ENCODE results near the gene PLXNA1. TPM values are rescaled to one million over a fixed set of nuclear protein-coding genes. Genes with fewer than 3 reads are reported as not detected.
A peak's percentile ranks its signal among the peaks of the same experiment; 100 is the strongest.

The PLXNA1 gene
- total RNA-seq, 1 donor from 2014 or later = 34.7 TPM

- Histone ChIP-seq H3K4me1 (peaks cover 6% of the 10 kb centered on the region), H3K9ac (no peak overlapping the region), H4K20me1 (ENCODE audit: low read depth) (no peaks in the 10 kb centered on the region), H3K27me3 (no peaks in the 10 kb centered on the region), H3F3A (ENCODE audit: low read depth) (no peaks in the 10 kb centered on the region), H3K79me2 (ENCODE audit: low read depth) (no peaks in the 10 kb centered on the region), H3K27ac (no peak overlapping the region), H3K36me3 (no peaks in the 10 kb centered on the region), H3K4me3 (no peak overlapping the region), H3K4me2 (no peak overlapping the region), H3K9me3 (ENCODE audit: low read depth) (no peaks in the 10 kb centered on the region), H2AFZ (replicated peaks) (no peak overlapping the region)
- DNase-seq (ENCODE audit: low spot score) = no peak
- Mint-ChIP-seq H3K4me1 (peaks cover 43% of the 10 kb centered on the region), H3K4me3 (no peak overlapping the region), H3K36me3 (no peaks in the 10 kb centered on the region), H3K27me3 (ENCODE audit: insufficient read depth, low read depth) (peaks cover 2% of the 10 kb centered on the region), H3K27ac (no peak overlapping the region), H3K9me3 (no peaks in the 10 kb centered on the region)
- TF ChIP-seq EZH2 (IDR thresholded peaks at IDR 0.05) (no peak), EZH2phosphoT487 (IDR thresholded peaks at IDR 0.05) (no peak)
- TF ChIP-seq, protein P1, sequence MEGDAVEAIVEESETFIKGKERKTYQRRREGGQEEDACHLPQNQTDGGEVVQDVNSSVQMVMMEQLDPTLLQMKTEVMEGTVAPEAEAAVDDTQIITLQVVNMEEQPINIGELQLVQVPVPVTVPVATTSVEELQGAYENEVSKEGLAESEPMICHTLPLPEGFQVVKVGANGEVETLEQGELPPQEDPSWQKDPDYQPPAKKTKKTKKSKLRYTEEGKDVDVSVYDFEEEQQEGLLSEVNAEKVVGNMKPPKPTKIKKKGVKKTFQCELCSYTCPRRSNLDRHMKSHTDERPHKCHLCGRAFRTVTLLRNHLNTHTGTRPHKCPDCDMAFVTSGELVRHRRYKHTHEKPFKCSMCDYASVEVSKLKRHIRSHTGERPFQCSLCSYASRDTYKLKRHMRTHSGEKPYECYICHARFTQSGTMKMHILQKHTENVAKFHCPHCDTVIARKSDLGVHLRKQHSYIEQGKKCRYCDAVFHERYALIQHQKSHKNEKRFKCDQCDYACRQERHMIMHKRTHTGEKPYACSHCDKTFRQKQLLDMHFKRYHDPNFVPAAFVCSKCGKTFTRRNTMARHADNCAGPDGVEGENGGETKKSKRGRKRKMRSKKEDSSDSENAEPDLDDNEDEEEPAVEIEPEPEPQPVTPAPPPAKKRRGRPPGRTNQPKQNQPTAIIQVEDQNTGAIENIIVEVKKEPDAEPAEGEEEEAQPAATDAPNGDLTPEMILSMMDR (IDR thresholded peaks at IDR 0.05) = no peak
Measured at GRCh38 chr3:126937973-126938372, 44.9 kb upstream of the PLXNA1 start.

DNA sequence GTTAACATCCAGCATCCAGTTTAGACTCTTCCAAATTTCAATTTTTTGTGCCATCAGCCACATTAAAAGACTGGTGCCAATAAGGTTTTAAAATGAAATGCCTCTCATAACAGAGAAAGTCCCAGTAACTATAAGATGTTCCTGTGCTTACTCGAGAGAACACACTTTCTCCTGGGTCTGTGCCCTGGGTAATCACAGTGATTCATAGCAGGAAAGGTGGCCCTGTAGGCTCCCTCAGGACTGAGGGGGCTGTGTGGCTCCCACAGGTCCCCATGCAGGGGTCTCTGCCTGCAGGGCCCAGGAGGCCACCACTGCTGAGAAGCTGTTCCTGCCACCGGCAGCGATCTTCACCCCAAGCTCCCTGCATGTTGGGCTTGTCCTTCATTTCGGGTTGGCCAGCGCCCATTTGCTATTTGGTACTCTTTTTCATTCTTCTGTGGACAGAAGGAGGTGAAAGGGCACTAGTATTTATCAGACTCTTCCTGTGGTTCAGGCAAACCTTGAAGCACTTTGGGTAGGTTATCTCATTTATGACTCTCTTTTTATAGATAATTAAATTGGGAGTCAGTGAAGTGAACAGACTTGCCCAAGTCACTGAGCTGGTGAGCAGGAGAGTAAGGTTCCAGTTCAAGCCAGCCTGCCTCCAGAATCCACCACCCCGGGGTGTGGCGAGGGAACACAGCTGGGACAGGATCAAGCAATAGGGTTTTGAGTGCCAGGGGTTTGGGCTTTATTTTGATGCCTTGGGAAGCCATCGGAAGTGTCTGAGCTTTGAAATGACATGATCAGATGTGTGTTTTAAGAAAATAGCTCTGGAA lies 44.2 kb upstream of the PLXNA1 start:
- Histone ChIP-seq H3K27ac (no peak overlapping the region), H3K79me2 (ENCODE audit: low read depth) (no peaks in the 10 kb centered on the region), H3K27me3 (no peaks in the 10 kb centered on the region), H3K36me3 (no peaks in the 10 kb centered on the region), H4K20me1 (ENCODE audit: low read depth) (no peaks in the 10 kb centered on the region), H3K4me1 (peaks cover 6% of the 10 kb centered on the region), H3K9me3 (ENCODE audit: low read depth) (no peaks in the 10 kb centered on the region), H3F3A (ENCODE audit: low read depth) (no peaks in the 10 kb centered on the region), H3K4me2 (no peak overlapping the region), H3K4me3 (no peak overlapping the region), H3K9ac (no peak overlapping the region), H2AFZ (replicated peaks) (no peak overlapping the region)
- no peaks in the 10 kb centered on the region for H3K36me3 Mint-ChIP-seq
- peak overlapping the region; percentile 23 for H3K4me3 Mint-ChIP-seq
- no peak overlapping the region for H3K27ac Mint-ChIP-seq
- TF ChIP-seq EZH2phosphoT487 (IDR thresholded peaks at IDR 0.05) (no peak), EZH2 (IDR thresholded peaks at IDR 0.05) (no peak)
- TF ChIP-seq, protein P1 (IDR thresholded peaks at IDR 0.05) = no peak
- H3K4me1 Mint-ChIP-seq = peaks cover 37% of the 10 kb centered on the region
- peaks cover 2% of the 10 kb centered on the region for H3K27me3 Mint-ChIP-seq (ENCODE audit: insufficient read depth, low read depth)
- no peak for DNase-seq (ENCODE audit: low spot score)
- H3K9me3 Mint-ChIP-seq = no peaks in the 10 kb centered on the region

- Histone ChIP-seq H3K27ac (no peak overlapping the region), H3K4me3 (no peak overlapping the region), H2AFZ (replicated peaks) (no peak overlapping the region), H3K4me1 (peaks cover 6% of the 10 kb centered on the region), H3K36me3 (no peaks in the 10 kb centered on the region), H3K9ac (no peak overlapping the region), H3K79me2 (ENCODE audit: low read depth) (no peaks in the 10 kb centered on the region), H3K4me2 (no peak overlapping the region), H3F3A (ENCODE audit: low read depth) (no peaks in the 10 kb centered on the region), H3K9me3 (ENCODE audit: low read depth) (no peaks in the 10 kb centered on the region), H3K27me3 (no peaks in the 10 kb centered on the region), H4K20me1 (ENCODE audit: low read depth) (no peaks in the 10 kb centered on the region)
- Mint-ChIP-seq H3K4me1 (peaks cover 31% of the 10 kb centered on the region), H3K27me3 (ENCODE audit: insufficient read depth, low read depth) (peaks cover 2% of the 10 kb centered on the region), H3K9me3 (no peaks in the 10 kb centered on the region), H3K4me3 (no peak overlapping the region), H3K27ac (no peak overlapping the region), H3K36me3 (no peaks in the 10 kb centered on the region)
- TF ChIP-seq, protein P1 (IDR thresholded peaks at IDR 0.05) = peak; percentile 48
- TF ChIP-seq EZH2 (IDR thresholded peaks at IDR 0.05) = no peak
- DNase-seq (ENCODE audit: low spot score) = peak; percentile 51
Measured at GRCh38 chr3:126939338-126939718, 43.6 kb upstream of the PLXNA1 start.

Measured in neural progenitor cell (in vitro differentiated cells).